Measurements from ENCODE around the gene FGFR1OP2.

- TF ChIP-seq POLR2AphosphoS5 (IDR thresholded peaks at IDR 0.05; ENCODE audit: borderline replicate concordance, low read depth, low read length): no peak
- TF ChIP-seq EZH2 (IDR thresholded peaks at IDR 0.05): no peak
Measured at GRCh38 chr12:26941215-26941594, 2.9 kb downstream of the FGFR1OP2 start.

Measured in SK-N-MC (cell line).